Inflammatory macrophage treated with lipopolysaccharide for 1 hour (primary cell): Measurements from ENCODE around the gene CWH43.
"Not testable (repeated sequence)": the region's sequence is repeated elsewhere in the genome, so short reads cannot be mapped to it uniquely, and the experiment has no call there.

Experiments used
- DNase-seq, 2 donors: peaks; one replicate each; pipeline ENCODE4 v3.0.0-alpha.2; 2020 to 2022

The CWH43 gene

GRCh38 chr4:48985976-48986653 is at the start of gene CWH43:
TSS of gene CWH43 (plus strand) at chr4:48986275. CDS start at chr4:48986430, 155 bp downstream.
- no peak for DNase-seq

DNA sequence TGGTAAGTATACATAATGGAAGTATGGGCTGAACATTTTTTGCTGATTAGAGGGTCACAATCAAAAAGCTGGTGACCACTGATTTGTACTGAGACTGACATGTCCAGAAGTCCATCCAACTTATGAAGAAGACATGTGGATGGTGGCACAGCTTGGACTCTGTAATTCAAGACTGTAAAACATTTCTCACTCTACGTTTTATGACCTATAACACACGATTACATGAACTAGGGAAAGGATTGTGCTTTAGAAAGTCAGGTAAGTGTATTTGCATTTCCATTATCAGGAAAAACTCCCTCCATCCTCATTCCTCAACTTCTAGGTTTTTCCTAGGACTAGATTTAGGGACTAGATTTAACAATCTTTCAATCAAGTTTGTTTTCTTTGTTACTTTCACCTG is 49.0 kb upstream of the CWH43 start:
- no peak for DNase-seq

DNA sequence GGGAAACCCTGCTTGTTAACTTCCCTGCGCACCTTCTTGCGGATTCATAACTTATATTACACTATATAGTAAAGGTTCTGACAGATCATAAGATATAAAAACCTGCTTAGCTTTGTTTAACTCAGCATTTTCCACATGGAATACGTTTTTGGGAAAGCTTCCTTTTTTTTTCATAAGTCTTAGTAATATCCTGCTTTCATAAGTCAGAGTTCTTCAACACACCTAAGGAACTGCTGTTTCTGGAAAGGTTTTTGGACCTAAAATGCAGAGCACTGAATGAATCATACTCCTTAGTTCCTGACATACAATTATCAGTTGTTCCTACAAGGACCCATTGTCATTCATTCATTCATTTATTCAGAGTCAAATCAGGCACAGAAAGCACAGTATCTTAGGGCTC is 47.2 kb upstream of the CWH43 start:
- DNase-seq, result no peak

DNA sequence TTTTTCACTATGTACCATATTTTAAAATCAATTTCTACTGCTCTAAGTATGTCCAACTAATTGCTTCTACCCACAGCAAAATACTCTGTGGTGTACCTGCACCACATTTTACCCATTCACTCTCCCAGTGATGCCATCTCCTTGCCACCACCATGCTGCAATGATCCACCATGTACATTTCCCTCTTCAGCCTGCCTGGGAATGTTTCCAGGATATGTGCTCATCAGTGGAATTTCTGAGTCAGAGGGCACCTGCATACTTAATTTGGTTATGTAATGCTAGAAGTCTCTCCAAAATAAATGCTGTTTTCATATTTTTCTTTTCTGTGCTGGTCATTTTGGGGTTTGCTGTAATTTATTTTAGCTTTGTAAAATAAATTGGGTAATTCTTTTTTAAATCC is 46.3 kb upstream of the CWH43 start:
- no peak for DNase-seq

DNA sequence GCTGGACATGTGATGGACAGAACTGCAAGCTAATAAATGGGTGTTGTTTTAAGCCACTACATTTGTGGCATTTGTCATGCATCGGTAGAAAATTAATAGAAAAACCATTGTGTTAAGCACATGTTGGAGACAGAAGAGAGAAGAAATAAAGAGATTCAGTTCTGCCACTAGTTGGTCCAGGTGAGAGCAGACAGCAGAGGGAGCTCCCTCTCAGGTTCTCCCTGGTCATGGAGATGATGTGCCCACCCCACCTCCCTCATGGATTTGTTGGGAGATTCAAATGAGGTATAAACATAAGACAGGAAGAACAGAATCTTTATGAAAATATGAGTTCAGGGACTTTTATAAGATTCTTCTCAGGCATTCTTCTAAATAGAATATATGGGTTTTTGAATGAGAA is 42.7 kb upstream of the CWH43 start:
- no peak for DNase-seq

GRCh38 chr4:48944252-48944651 is 41.8 kb upstream of the CWH43 start:
- no peak for DNase-seq

- DNase-seq, result peak; percentile 8 to 41
Measured at GRCh38 chr4:48944756-48945241, 41.3 kb upstream of the CWH43 start.

DNA sequence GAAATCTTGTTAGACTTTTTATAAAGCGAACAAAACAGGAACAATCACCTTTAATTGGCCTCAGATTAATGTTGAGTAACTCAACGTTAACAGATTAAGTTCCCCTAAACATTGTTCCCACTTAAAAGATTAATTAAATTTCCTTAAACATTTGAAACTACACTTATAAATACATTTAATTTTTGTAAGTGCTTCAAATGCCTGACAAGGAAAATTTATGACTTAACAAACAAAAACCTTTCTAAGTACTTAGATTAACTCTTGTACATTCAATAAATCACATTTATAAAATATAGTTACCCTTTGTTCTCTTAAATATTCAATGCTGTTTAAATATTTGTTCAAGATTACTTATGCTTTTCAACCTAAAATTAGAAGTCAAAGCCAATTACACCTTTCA is 40.1 kb upstream of the CWH43 start:
- DNase-seq, result no peak

DNA sequence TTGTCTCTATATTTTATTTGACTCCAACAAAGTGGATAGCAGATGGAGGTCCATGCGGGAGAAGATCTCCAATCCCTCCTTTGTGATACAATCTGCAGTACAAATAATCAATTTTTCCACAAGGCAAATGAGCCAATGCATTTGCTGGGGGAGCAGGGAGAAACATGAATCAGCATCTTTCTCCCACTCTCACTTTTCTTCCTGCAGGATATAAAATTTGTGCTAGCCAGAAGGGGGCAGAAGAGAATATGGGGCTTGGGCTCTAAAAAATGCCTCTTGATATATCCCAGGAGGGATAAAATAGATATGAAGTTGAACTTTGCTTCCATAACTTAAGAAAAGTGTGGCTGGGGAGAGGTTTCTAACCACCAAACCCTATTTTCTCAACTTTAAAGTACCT is 38.3 kb upstream of the CWH43 start:
- no peak for DNase-seq

GRCh38 chr4:48949086-48949485 is 37.0 kb upstream of the CWH43 start:
- no peak for DNase-seq

DNA sequence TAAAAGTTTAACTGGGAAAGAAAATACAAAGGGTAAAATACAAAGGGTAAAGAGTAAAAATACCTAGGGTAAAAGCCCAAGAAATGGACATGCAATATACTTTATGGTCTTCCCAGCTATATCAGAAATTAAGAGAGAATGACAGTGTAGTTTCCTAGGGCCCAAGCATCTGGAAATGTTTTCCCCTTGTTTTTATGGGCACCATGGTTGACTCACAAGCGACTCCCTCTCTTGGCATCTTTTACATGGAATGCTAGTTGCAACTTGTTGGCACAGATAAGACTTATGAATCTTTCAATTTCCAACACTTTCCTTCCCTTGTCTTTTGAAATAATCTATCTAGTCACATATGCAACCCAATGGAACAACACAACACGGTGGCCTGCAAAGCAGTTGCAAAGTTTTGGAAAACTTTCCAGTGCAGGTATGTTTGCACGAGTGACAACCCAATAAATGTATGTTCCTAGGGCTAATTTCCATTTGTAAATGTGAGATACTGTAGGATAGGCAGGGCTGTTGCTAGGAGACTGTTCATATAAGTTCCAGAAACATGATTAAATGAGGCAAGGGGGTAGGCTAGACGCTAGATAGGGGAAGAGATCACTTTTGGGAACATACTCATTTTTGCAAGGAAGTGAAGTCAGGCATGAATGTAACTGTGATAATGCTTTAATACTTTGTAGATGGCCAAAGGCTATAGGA is 36.4 kb upstream of the CWH43 start:
- DNase-seq, result no peak

DNA sequence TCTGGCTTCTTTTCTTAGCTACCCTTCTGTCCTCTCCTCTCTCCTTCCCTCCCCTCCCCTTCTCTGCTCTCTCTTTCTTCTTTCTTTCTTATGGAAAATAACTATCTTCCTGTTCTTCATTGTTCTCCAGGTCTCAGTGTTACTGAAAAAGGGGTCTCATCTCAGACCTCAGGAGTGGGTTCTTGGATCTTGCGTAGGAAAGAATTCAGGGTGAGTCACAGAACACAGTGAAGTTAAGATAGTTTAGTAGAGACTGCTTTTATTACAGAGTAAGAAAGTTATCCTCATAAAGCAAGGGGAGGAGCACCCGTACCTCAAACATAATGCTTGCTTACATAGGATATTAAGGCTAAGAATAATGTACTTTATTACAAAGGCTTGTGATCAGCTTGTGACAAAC is 31.8 kb upstream of the CWH43 start:
- no peak for DNase-seq

- DNase-seq, result not testable (repeated sequence)
Measured at GRCh38 chr4:48957366-48957765, 28.7 kb upstream of the CWH43 start.

DNA sequence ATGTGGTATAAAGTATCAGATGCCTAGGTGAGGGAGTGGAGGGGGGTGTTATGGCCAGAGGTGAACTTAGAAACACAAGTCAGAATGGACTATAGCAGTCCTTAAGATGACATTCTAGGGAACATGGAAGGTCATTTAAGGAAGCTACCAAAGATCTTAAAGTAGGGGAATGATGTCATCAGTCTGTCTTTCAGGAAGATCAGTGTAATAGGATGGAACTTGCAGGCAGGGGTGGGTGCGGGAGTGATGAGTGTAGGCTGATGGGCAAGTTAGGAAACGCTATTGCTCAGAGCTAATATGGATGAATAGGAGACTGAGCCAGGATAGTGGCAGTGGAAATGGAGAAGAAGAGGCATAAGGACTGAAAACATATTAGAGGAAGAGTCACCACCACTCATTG is 27.5 kb upstream of the CWH43 start:
- peak; percentile 16 to 49 for DNase-seq

DNA sequence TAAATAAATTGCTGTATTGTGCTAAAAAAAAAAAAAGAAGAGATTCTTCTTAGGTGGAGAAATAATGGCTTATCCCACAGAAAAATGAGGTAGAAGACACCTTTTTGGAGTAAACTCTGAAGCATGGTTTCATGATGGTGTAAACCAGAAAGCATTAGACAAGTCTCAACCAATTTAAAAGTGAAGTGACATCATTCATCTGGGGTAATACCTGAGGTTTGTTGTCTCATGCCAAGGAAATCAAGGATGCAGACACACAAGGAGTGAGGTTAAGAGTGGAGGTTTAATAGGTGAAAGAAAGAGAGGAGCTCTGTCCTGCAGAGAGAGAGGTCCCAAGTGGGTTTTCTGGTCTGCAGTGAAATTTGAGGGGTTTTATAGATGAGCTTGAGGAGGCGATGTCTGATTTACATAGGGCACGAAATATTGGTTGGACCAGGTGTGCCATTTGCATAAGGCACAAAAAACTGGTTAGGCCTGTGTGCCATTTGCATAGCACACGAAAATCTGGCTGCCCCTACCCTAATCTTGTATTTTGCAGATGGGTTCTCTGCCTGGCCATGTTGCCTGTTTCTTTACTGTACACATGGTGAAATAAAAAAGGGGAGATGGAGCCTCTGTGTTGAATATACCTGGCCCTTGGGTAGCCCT is 25.0 kb upstream of the CWH43 start:
- no peak for DNase-seq

GRCh38 chr4:48962636-48963035 is 23.4 kb upstream of the CWH43 start:
- no peak for DNase-seq

DNA sequence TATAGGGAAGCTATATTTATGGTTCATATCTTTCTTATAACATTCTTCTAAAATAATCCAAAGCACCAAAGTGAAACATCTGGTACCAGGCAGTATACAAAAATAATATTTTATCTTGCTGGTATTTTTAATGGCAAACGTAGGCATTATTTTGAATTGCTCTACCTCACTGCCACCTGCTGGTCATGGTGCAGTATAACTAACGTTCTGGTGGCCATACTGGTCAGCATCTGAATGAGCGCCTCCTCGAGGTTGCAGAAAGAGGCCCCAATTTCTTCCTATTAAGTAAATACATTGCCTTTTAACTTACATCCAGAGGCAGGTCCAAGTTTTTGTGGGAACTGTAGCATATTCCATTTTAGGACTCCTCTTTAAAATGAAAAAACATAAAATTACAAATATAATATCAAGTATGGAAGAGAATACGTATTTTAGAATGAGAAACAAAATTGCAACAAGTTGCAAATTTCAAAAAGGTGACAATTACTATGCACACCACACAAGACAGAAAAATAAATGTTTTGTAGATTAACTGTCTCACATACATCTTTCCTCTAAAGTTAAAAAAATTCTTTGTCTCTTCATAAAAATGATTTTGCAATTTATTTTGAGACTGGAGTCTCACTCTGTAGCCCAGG is 22.9 kb upstream of the CWH43 start:
- peak; percentile 68 to 90 for DNase-seq

DNA sequence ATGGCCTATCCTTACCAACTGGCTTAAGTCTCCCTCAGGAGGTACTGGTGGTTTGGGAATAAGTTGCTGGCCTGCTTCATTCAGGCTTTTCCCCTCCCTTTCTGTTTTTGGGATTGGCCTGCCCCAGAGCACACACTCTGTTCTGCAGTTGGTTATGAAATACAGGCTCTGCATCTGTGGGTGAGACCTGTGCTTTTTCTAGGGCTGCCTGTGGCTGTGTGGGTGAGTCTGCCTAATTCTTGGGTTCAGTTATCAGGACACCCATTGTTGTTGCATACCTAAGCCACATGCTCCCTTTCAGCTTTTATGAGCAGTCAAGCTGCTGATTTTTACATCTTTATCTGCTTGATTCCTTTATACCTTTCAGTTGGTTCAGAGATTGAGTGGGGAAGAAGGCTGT is 19.0 kb upstream of the CWH43 start:
- no peak for DNase-seq

- no peak for DNase-seq
Measured at GRCh38 chr4:48967631-48968030, 18.4 kb upstream of the CWH43 start.

DNA sequence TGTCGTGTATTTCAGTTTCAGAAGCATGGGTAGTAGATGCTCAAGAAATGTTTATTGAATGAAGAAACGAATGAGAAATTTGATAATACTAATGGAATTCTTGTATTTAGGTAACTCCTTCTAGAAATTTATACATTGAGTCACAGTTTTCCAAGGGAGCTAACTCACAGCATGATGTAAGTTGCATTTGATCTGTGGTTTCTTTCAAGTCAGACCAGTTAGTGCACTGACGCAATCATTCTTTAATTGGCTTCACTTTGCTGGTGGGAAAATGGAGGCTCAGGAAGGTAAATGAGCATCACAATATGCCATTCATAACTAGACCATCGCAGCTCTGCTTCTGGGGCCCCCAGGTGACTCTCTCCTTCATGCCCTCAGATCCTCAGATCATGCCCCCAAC is 17.3 kb upstream of the CWH43 start:
- DNase-seq, result no peak

- DNase-seq, result no peak
Measured at GRCh38 chr4:48970471-48970921, 15.6 kb upstream of the CWH43 start.

GRCh38 chr4:48974979-48975640 is 11.0 kb upstream of the CWH43 start:
- DNase-seq, result no peak

DNA sequence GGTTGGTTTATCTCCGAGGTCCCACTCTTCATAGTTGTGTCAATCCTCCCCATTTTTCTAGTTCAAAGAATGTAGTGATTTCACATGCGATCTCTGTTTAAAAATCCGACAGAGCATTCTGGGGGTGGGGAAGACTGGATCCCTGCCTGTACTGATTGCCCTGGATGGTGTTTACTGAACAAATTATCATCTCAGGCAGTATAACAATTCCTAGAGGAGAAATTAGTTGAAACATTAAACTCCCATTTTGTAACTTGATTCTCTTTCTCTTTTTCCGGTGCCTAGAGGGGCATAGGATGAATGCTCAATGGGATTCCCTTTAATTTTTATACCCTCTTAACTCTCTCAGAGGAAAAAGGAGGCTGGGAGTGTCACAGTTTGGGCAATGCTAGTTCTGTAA is 10.0 kb upstream of the CWH43 start:
- no peak for DNase-seq
